Measurements from ENCODE around the gene SLIT3.

- no peak for TF ChIP-seq POLR2AphosphoS5 (IDR thresholded peaks at IDR 0.05)
- TF ChIP-seq CTCF (IDR thresholded peaks at IDR 0.05) = no peak
- TF ChIP-seq POLR2A (IDR thresholded peaks at IDR 0.05) = no peak
- TF ChIP-seq EP300 (IDR thresholded peaks at IDR 0.05) = no peak
Measured at GRCh38 chr5:168685566-168685965, 615.4 kb downstream of the SLIT3 start.
